GM18508 (cell line): ENCODE measurements around the gene TRANK1.
"Not testable (repeated sequence)": the region's sequence is repeated elsewhere in the genome, so short reads cannot be mapped to it uniquely, and the experiment has no call there.

Experiments used
- ATAC-seq: cut with Tn5 transposase; IDR thresholded peaks from one replicate; pipeline ENCODE4 v1.9.1; 2021; ENCODE audit warnings: moderate number of reproducible peaks; ENCODE audit not compliant: insufficient read depth, unreplicated experiment

TRANK1 gene

GRCh38 chr3:36957862-36958686 is 13.2 kb upstream of the TRANK1 start:
- no peak for ATAC-seq

DNA sequence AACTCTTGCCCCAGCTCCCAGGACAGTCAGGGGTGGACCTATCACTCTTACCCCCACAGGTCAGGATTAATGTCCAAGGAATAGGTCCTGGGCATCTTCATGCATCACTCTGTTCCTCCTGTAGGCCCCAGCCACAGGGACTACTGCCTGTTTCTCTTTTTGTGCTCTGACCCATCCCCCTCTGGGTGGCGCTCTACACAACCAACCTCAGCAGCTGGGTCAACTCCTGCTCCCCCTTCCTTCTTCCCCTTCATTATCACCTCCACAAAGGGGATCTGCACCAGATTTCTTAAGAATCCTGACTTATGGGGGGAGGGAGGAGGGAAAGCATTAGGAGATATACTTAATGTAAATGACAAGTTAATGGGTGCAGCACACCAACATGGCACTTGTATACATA is 12.2 kb upstream of the TRANK1 start:
- ATAC-seq: no peak

- ATAC-seq: no peak
Measured at GRCh38 chr3:36956155-36956554, 11.3 kb upstream of the TRANK1 start.

- ATAC-seq: no peak
Measured at GRCh38 chr3:36954452-36955134, 9.7 kb upstream of the TRANK1 start.

DNA sequence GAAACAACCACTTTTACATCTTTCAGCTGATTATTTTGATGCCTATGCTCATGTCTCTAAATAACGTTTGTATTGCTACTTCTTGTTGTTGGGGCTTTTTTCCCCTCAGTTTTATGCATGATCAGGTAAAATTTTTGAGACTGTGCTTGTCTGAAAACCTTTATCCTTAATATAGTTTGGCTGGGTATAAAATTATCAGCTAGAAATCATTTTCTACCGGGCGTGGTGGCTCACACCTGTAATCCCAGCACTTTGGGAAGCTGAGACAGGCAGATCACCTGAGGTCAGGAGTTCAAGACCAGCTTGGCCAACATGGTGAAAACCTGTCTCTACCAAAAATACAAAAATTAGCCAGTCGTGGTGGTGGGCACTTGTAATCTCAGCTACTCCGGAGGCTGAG is 3.0 kb upstream of the TRANK1 start:
- not testable (repeated sequence) for ATAC-seq

- ATAC-seq: no peak
Measured at GRCh38 chr3:36945333-36945980, 603 bp upstream of the TRANK1 start.

GRCh38 chr3:36944012-36944640 is 728 bp downstream of the TRANK1 start:
- no peak for ATAC-seq

- ATAC-seq: no peak
Measured at GRCh38 chr3:36943601-36944000, 1.3 kb downstream of the TRANK1 start.

- no peak for ATAC-seq
Measured at GRCh38 chr3:36942638-36943248, 2.1 kb downstream of the TRANK1 start.

DNA sequence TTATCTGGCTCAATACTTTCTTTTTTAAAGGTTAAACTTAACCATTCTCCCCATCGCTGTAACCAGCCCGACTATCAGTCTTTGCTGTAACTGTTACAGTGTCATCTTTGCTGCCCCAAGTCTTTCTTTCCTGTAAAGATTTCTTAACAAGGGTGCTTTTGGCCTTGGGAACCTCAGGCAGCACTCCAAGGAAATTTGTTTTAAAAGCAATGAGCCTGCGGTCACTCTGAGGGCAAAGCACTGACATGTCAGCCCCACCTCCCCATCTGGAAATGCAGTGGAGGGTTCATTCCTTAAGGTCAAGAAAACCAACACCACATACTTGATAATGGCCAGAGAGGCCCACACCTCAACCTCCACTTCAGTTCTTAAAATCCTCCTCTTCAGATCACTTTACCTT is 3.2 kb downstream of the TRANK1 start:
- ATAC-seq: no peak

DNA sequence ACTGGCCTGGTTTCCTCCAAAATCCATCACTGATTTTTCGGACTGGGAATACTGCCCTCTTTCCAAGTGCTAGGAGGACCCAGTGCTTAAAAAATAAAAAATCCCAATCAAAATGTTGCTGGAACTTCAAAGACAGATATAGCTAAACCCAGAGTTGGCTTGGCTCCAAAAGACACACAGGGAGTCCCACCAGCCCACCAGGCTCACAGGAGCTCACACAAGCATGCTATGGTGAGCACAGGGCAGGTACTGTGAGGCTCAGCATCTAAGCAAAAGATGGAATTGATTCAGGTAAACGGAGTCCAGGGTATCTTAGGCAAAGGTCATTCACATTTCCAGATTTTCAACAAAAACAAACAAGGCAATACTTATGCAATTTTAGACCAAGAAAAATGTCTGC is 3.7 kb downstream of the TRANK1 start:
- ATAC-seq: no peak

DNA sequence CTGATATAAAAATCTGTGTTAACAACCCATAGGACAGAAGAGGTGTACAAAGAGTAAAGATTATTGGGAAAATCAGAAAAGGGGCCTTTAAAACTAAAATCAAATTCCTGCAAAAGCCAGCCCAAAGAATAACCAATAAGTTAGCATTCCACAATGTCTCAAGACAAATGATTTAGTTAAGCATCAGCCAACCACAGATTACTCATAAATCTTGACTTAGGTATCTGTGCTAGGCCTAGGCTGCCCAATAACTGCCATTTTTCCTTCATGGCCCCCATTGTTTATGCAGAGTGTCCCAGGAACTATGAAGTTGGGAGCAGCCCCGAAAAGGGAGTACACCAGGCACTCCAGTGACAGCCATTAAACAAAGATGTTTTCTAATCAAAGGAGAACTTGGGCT is 7.4 kb downstream of the TRANK1 start:
- ATAC-seq: no peak

- no peak for ATAC-seq
Measured at GRCh38 chr3:36933540-36934296, 11.1 kb downstream of the TRANK1 start.

DNA sequence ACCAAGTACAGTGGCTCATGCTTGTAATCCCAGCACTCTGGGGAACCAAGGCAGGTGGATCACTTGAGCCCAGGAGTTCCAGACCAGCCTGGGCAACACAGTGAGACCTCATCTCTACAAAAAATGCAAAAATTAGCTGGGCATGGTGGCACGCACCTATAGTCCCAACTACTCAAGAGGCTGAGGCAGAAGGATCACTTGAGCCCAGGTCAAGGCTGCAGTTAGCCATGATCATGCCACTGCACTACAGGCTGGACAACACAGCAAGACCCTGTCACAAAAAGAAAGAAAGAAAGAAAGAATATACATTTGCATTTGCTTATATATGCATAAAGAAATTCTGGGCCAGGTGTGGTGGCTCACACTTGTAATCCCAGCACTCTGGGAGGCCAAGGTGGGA is 13.4 kb downstream of the TRANK1 start:
- ATAC-seq: not testable (repeated sequence)

GRCh38 chr3:36928220-36928619 is 16.6 kb downstream of the TRANK1 start:
- no peak for ATAC-seq

DNA sequence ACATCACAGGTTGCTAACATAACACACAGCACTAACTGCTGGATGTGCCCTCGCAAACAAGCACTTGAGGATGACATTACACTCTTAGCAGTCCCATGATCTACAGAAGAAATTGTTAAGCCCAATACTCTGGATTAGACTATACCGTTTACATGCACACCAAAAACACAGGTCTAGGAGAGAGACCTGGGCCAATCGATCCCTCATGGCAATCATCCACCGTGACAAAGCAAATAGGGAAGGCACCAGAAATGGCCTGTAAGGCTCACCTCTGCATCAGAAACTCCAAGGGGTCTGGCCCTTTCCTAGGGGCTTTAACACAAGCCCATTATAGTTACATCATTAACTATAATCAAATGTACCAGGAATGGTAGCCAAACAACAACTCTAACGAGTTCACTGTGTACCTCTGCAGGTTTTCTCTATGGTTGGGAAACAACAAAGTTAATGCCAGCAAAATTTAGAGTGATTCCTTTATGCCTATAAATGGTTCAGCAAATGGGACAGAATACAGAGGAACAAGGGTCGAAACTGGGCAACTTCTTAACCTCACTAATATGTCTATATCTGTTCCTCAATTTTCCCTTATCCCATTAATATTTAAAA is 18.5 kb downstream of the TRANK1 start:
- no peak for ATAC-seq

GRCh38 chr3:36924744-36925521 is 19.9 kb downstream of the TRANK1 start:
- no peak for ATAC-seq

DNA sequence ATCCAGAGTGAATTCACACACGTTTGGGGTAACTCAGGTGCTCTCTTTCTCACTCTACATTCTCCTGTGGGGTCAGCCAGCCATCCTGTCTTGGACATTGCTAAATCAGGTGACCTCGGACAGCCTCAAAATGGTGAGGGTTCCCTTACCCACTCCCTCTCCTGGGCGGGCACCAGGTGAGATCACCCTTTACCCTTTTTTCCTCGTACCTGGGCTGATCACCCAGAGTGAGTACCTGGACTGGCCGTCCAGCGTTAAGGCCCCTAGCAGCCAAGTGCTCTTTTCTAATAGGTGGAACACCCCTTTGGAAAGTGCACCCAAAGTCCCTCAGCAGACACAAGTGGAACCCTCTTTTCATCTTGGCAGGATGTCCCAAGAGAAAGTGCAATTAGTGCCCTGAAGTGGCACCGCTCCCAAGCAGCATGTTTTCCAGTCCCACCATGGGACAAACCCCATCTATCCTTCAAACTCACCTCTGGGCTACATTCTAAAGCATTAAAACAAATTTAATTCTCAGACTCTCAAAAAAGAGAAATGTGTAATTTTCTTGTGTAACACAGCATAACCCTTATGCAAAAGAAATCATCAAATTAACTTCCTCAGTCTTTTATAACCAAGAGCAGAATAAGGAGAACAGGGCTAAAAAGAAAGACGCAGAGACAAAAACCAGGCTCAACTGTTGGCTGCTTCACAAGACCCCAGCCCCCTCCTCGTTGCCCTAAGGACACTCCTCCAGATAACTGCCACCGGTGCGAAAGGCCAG is 20.7 kb downstream of the TRANK1 start:
- no peak for ATAC-seq
